Tibial artery (tissue), 4 donors: ENCODE measurements around the gene MAP3K1.

Source experiments
- DNase-seq, 2 donors: peaks; one replicate each; pipeline ENCODE4 v3.0.0-alpha.2; 2019
- H3K27ac ChIP-seq, 2 donors: fragments of 200-600 bp; sonication (generic) in 1 of 2; 1 replicate in 1 of 2; 2 replicates in 1 of 2; pipeline ENCODE4 v1.5.1; 2018 to 2019; ENCODE audit warnings: mild to moderate bottlenecking in 1 of 2
- H3K27me3 ChIP-seq, 2 donors: fragments of 200-600 bp; sonication (generic) in 1 of 2; one replicate each; pipeline versions ENCODE4 v1.5.1 to v1.6.0; 2016 to 2019
- H3K36me3 ChIP-seq, 3 donors: fragments of 200-600 bp; sonication (generic) in 2 of 3; one replicate each; pipeline ENCODE4 v1.5.1; 2016 to 2019; ENCODE audit warnings: mild to moderate bottlenecking in 2 of 3
- H3K4me1 ChIP-seq, 4 donors: fragments of 200-600 bp; sonication (generic) in 2 of 4; 1 replicate in 3 of 4; 2 replicates in 1 of 4; pipeline ENCODE4 v1.5.1; 2016 to 2019
- H3K4me3 ChIP-seq, 2 donors: fragments of 200-600 bp; sonication (generic) in 1 of 2; 1 replicate in 1 of 2; 2 replicates in 1 of 2; pipeline ENCODE4 v1.5.1; 2018 to 2019; ENCODE audit warnings: mild to moderate bottlenecking in 2 of 2
- H3K9me3 ChIP-seq, 3 donors: fragments of 200-600 bp; sonication (generic) in 1 of 3; one replicate each; pipeline ENCODE4 v1.5.1; 2016 to 2019
- intact Hi-C: fragments of 100-400 bp; cut with DNase I; formaldehyde crosslinking; loops from one replicate; pipeline ENCODE4 v1.15.0; 2023; ENCODE audit warnings: low total_unique reads
- TF ChIP-seq, protein P1 (sequence below), 2 experiments: fragments of 200-600 bp in 1 of 2; fragments of 450-650 bp in 1 of 2; IDR thresholded peaks; one replicate each; pipeline ENCODE4 v1.5.1; 2017 to 2019; ENCODE audit warnings: antibody characterized with exemption in 2 of 2, mild to moderate bottlenecking in 1 of 2, moderate library complexity in 1 of 2

Gene MAP3K1

DNA sequence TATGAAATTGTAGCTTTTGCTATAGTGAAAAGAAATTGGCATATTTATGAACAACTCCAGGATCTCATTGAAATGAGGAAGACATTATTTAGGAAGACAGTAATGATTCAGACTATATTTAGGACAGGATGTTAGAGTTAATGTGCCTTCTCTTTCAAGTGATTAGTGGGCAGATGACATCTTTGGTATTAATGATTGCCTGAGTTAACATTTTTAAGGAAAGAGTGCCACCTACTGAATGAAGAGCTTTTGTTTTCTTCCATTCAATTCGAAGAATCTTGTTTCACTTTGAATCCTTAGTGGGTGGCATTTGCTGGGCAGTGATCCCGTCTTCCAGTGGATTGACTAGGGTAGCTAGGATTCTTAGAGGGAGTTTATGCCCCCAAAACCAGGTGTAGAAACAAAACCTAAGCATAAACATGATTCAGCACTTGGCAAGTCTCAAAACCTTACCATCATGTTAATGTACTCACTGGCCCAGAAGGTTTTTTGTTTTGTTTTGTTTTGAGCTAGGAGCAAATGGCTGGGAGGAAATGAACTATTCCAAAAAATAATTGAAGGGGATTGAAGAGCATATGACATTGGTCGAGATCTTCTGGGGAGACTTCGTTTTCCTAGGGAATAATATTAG is 23.2 kb downstream of the MAP3K1 start:
- DNase-seq = no peak
- intact Hi-C loops = loop anchor here (2.0 kb wide), 1 partner anchor 568 kb away; no protein-coding TSS in a partner anchor
- H3K36me3 ChIP-seq = no peaks in the 10 kb centered on the region
- TF ChIP-seq, protein P1, sequence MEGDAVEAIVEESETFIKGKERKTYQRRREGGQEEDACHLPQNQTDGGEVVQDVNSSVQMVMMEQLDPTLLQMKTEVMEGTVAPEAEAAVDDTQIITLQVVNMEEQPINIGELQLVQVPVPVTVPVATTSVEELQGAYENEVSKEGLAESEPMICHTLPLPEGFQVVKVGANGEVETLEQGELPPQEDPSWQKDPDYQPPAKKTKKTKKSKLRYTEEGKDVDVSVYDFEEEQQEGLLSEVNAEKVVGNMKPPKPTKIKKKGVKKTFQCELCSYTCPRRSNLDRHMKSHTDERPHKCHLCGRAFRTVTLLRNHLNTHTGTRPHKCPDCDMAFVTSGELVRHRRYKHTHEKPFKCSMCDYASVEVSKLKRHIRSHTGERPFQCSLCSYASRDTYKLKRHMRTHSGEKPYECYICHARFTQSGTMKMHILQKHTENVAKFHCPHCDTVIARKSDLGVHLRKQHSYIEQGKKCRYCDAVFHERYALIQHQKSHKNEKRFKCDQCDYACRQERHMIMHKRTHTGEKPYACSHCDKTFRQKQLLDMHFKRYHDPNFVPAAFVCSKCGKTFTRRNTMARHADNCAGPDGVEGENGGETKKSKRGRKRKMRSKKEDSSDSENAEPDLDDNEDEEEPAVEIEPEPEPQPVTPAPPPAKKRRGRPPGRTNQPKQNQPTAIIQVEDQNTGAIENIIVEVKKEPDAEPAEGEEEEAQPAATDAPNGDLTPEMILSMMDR (IDR thresholded peaks at IDR 0.05) = peak; percentile 52 to 76
- H3K27ac ChIP-seq = peak overlapping the region in 1 of 2 donors; percentile 22
- H3K27me3 ChIP-seq = no peaks in the 10 kb centered on the region
- H3K4me1 ChIP-seq = peaks cover 0 to 5% (median 2%) of the 10 kb centered on the region in 4 donors
- H3K9me3 ChIP-seq = no peaks in the 10 kb centered on the region
- H3K4me3 ChIP-seq = no peak overlapping the region

DNA sequence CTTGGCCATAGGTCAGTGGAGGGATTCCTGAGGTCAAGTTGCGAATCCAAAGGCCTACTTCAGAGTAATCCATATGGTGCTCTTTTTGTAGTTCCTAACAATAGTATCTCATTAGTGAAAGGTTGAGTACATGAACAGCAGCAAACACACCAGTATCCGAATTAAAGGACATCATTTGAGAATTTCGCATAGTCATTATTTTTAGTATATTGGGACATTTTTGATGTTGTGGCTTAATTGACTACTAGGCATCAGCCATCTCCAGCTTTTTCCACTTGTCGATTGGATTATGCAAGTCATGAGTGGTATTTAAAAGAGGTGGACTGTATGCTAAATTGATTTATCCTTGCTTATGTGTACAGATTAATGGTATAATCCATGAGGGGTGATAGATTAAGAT is 23.7 kb downstream of the MAP3K1 start:
- Histone ChIP-seq H3K36me3 (no peaks in the 10 kb centered on the region), H3K4me3 (no peak overlapping the region), H3K4me1 (peaks cover 0 to 5% (median 2%) of the 10 kb centered on the region in 4 donors), H3K27me3 (no peaks in the 10 kb centered on the region), H3K27ac (no peak overlapping the region), H3K9me3 (no peaks in the 10 kb centered on the region)
- TF ChIP-seq, protein P1 (IDR thresholded peaks at IDR 0.05) = no peak
- intact Hi-C loops = loop anchor here (2.0 kb wide), 1 partner anchor 568 kb away; no protein-coding TSS in a partner anchor
- no peak for DNase-seq

DNA sequence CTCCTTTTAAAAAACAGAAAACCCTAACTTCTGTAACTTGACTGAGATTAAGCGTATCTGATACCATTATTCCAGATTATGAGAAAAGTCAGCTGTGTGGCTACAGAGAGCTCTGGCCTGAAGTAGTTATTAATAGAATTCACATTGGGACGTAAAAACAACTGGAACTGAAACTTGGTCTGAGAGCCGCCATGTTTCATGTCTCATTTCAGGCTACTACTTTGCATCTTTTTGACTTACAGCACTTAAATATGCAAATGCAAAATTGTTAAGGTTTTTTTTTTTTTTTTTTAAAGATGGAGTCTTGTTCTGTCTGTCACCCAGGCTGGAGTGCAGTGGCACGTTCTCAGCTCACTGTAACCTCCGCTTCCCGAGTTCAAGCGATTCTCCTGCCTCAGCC is 25.2 kb downstream of the MAP3K1 start:
- intact Hi-C loops = no loop called here

DNA sequence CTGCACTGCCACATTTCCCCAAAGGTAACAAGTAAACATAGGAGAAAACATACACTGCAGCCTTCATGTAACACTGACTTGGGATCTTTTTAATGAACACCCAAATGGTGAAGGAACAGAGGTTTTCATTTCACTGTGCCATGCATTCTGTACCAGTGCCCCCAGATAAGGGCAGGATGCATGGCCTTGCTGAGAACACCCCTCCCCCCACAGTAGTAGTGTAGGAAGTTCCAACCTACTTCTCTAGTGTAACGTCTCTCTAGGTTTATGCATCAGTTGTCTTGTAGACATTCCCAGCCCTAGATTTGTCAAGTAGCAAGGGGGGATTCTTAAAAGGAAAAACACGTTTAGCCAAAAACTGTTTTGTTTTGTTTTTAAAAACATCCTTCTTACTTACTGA is 29.9 kb downstream of the MAP3K1 start:
- Histone ChIP-seq H3K4me3 (no peak overlapping the region), H3K9me3 (no peaks in the 10 kb centered on the region), H3K27me3 (no peaks in the 10 kb centered on the region), H3K36me3 (no peaks in the 10 kb centered on the region), H3K4me1 (peaks cover 0 to 16% (median 5%) of the 10 kb centered on the region in 4 donors), H3K27ac (no peak overlapping the region)
- intact Hi-C loops = no loop called here
- no peak for DNase-seq
- TF ChIP-seq, protein P1 (IDR thresholded peaks at IDR 0.05) = no peak

More for the DNA sequence above, 25.2 kb downstream of the MAP3K1 start:
- no peak for DNase-seq
- Histone ChIP-seq H3K4me1 (peaks cover 0 to 12% (median 6%) of the 10 kb centered on the region in 4 donors), H3K4me3 (no peak overlapping the region), H3K36me3 (no peaks in the 10 kb centered on the region), H3K27ac (no peak overlapping the region), H3K9me3 (no peaks in the 10 kb centered on the region), H3K27me3 (no peaks in the 10 kb centered on the region)
- TF ChIP-seq, protein P1 (IDR thresholded peaks at IDR 0.05) = no peak

DNA sequence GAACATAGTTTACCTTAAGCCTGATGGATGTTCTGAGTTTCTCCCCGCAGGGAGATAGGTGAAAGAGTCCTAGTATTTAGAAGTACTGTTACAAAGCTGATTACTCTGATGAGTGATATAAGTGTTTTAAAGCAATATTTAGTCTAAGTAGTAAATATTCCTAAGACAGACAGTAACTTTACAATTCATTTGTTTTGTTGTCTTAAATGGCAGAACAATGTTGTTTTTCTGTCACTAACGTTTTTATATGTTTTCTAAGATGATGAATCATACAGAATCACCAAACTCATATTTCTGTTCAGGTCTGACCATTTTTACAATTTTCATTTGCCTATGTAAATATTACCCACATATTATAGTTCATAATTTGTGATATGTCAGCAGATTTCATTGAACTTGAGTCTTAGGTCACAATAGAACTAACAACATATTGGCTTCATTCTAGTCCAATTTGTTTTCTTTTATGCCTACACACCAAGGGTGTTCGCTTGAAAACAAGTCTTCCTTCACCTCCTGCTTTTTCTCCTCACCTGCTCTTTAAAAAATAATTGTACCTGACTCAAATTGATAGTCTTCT is 30.6 kb downstream of the MAP3K1 start:
- no peak for DNase-seq
- no peaks in the 10 kb centered on the region for H3K27me3 ChIP-seq
- no peak overlapping the region for H3K4me3 ChIP-seq
- H3K4me1 ChIP-seq = peaks cover 0 to 17% (median 7%) of the 10 kb centered on the region in 4 donors
- H3K9me3 ChIP-seq = no peaks in the 10 kb centered on the region
- intact Hi-C loops = no loop called here
- H3K27ac ChIP-seq = no peak overlapping the region
- TF ChIP-seq, protein P1 (IDR thresholded peaks at IDR 0.05) = no peak
- no peaks in the 10 kb centered on the region for H3K36me3 ChIP-seq
